Raji (cell line): ENCODE data around the gene CHMP2A.

Source experiments
- POLR2A ChIP-seq: IDR thresholded peaks from 2 replicates; pipeline ENCODE4 v1.6.1; 2011; ENCODE audit warnings: low read depth, low read length, control low read depth; ENCODE audit not compliant: insufficient read depth

The CHMP2A gene

GRCh38 chr19:58538257-58539168, 16.4 kb downstream of the CHMP2A start:
- TF ChIP-seq POLR2A, result no peak

- TF ChIP-seq POLR2A, result no peak
These were observed 17.8 kb downstream of the CHMP2A start for GRCh38 chr19:58536852-58537798.

GRCh38 chr19:58535857-58536256, 19.0 kb downstream of the CHMP2A start:
- no peak for TF ChIP-seq POLR2A

GRCh38 chr19:58531034-58531840, 23.7 kb downstream of the CHMP2A start:
- TF ChIP-seq POLR2A, result no peak

DNA sequence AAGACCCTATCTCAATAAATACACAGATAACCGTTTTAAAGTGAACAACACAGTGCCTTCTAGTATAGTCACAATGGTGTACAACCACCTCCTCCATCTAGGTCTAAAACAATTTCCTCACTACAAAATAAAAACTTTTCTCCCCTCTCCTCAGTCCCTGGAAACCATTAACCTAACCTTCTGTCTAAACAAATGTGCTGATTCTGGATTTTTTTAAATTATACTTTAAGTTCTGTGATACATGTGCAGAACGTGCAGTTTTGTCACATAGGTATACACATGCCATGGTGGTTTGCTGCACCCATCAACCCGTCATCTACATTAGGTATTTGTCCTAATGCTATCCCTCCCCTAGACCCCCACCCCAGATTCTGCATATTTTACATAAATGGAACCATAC, 25.5 kb downstream of the CHMP2A start:
- TF ChIP-seq POLR2A, result no peak

DNA sequence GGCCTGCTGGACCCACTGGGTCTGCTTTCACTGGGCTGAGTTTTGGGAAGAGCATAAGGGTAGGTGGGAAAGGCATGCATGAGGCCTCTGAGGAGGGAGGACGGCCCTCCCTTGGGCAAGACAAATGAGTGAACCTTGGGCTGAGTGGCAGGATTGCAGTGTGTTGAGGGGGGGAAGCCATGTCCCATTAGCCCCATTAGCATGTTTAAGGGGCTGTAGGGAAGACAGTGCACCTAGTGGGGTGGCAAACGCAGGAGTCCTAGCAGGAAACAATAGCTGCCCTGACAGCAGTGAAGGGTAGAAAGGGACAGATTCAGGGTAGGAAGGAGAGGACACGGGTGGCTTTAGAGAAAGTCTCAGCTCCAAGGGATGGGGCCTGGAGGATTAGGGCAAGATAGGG, 32.2 kb downstream of the CHMP2A start:
- no peak for TF ChIP-seq POLR2A

DNA sequence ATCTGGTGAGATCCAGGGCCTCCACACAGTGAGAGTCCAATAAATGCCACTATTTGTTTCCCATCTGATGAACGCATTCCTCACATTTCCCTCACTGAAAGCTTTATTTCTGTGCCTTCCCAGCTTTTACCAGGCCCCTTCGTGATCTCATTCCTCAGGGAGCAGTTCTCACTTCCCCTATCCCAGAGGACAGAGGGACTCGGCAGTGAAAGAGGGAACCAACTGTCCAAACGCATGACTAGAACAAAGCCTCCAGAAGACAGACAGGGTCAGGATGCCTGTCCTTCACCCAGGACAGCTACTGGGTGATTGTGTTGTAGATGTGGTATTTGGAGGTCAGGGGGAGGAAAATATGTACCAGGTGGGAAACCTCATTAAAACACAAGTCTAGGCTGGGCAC, 33.3 kb downstream of the CHMP2A start:
- TF ChIP-seq POLR2A, result no peak

DNA sequence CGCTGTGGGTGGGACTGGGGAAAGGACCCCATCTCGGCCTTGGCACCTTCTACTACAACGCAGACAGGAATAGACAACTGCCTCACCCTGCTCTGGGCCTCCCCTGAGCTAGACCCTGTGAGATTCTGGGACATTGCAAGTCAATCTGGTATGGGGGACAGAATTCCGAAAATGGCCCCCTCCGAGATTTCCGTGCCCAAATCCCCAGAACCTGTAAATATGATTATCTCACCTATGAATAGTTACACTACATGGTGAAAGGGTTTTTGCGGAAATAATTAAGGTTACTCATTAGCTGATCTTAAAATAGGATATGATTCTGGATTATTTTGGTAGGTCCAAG, 34.7 kb downstream of the CHMP2A start:
- no peak for TF ChIP-seq POLR2A

GRCh38 chr19:58519355-58520256, 35.3 kb downstream of the CHMP2A start, which contains the start of gene ZBTB45:
Gene ZBTB45 (minus strand): TSS chr19:58519810. CDS start chr19:58517673, 2,137 bp downstream.
- peak; percentile 91 for TF ChIP-seq POLR2A

DNA sequence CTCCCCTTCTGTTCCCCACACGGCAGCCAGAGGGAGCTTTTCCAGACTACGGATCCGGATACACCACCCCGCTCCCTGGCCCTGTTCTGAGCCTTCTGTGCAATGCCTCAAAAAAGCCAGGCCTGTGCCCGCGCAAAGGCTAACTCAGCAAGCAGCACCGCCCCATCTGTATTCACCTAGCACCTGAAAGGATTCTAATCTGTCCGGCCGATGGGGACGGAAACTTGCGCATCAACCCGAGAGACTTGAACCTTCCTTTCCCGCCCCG, 35.9 kb downstream of the CHMP2A start:
- TF ChIP-seq POLR2A, result no peak

DNA sequence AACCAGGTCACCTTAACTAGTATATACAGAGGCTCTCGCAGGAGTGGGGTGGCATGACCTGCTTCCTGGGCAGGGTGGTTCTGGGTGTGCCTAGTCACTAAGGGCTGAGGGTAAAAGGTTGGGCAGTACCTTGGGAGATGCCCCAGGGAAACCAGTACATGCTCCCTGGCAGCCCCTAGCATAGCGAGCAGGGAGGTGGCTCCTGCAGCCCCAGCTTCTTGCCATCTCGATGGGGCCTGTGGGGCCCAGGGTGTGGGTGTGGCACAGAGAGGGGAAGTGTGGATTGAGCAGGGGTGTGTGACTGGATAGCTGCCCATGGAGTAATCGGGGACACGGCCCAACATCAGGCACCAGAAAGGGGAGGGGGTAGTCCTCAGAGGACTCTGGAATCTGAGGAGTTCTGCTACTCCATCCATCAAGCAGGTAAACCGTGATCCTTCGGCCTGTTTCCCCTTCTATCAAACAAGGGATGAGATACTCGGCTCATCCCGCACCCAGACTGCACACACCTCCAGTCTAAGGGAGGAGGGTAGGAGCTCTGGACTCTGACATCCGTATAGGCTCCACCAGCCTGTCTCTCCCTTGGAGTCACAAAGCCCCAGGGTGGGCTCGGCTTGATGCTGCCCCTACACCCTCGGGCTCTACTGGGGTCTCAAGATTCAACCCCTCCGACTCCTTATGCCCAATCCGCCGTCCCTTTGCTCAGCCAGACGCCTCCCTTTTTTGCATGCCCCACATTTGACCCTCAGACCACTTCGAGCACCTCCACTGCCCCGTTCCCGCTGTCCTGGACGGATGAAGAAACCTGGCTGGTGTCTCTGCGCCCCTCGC, 36.4 kb downstream of the CHMP2A start:
- TF ChIP-seq POLR2A, result peak; percentile 49; the same call in 1 of the 2 replicates

DNA sequence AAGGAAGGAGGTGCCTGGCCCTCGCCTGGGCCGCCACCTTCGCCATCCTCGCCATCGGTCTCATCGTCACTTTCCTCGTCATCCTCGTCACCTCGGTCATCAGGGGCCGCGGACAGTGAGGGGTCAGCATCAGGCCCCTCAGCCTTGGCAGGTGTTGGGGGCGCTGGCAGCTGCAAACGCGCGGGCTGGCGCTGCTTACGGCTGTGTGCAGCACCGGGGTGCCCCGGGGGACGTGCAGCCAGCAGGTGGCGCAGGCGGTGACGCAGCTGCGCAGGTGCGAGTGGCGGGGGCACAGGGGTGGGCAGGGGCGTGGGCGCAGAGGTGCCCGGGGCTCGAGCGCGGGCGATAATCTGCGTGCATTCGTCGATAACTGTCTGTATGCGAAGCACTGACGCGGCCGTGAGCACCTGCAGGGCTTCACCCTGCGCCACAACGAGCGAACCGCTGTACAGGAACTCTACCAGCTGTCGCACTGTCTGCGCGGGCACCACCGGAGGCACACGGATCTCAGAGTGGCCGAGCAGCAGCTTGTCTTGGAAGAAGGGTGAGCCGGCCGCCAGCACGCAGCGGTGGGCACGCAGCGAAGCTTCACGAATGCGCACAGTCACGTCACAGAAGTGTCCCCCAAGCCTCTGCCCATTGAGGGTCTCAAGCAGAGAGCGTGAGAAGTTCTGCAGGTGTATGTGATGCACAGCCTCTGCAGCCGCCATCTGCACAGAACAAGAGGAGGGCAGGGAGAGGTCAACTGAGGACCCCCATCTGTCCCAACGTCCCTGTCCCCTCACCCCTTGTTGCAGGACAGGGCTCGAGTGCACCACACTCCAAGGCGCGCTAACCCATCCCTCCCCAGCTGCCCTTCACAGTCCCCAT, 37.7 kb downstream of the CHMP2A start:
- peak; percentile 28; the same call in 1 of the 2 replicates for TF ChIP-seq POLR2A
